ENCODE data around the gene VARS2.
"Not testable (repeated sequence)": the region's sequence is repeated elsewhere in the genome, so short reads cannot be mapped to it uniquely, and the experiment has no call there.

Gene VARS2

GRCh38 chr6:30900863-30901417 lies 13.1 kb upstream of the VARS2 start:
- no peak for DNase-seq

- no peak for DNase-seq
Observed at GRCh38 chr6:30901436-30901835, 12.6 kb upstream of the VARS2 start.

DNA sequence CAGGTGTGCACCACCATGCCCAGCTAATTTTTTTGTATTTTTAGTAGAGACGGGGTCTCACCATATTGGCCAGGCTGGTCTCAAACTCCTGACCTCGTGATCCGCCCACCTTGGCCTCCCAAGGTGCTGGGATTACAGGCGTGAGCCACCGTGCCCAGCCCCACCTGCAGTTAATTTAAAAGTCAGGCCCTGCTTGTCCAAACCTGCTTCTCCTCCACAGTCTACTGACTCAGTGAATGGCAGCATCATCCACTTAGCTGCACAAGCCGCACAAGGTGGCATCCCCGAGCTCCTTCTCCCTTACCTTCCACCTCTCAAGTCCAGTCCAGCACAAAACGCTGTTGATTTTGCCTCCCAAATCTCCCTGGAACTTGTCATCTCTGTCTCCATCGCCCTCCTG lies 11.8 kb upstream of the VARS2 start:
- not testable (repeated sequence) for DNase-seq

DNA sequence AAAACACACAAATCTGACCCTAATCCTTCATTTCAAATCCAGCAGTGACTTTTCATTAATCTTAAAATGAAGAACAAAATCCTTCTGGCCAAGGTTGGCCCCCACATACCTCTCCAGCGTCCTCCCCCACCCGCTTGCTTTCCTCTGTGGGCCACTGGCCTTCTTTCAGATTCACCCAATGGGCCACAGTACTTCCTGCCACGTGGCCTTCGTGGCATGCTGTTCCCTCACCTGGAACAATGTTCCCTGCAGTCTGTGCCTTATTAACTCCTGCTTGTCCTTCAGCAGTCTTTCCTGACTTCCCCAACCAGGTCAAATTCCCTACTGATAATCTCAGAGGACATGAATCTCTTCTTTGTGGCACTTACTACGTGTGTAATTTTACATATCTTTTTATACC lies 11.3 kb upstream of the VARS2 start:
- no peak for DNase-seq

DNA sequence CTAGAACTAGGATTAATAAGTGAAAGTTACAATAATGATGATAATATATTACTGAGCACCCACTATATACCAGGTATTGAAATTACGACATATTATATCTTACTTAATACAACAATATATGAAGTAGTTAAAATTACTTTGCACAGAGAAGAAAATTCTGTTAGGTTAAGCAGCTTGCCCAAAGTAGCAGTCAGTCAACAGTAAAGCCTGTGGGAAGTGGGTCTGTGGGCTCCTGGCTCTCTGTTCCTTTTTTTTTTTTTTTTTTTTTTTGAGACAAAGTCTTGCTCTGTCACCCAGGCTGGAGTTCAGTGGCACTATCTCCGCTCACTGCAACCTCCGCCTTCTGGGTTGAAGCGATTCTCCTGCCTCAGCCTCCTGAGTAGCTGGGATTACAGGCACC lies 10.8 kb upstream of the VARS2 start:
- DNase-seq: no peak

DNA sequence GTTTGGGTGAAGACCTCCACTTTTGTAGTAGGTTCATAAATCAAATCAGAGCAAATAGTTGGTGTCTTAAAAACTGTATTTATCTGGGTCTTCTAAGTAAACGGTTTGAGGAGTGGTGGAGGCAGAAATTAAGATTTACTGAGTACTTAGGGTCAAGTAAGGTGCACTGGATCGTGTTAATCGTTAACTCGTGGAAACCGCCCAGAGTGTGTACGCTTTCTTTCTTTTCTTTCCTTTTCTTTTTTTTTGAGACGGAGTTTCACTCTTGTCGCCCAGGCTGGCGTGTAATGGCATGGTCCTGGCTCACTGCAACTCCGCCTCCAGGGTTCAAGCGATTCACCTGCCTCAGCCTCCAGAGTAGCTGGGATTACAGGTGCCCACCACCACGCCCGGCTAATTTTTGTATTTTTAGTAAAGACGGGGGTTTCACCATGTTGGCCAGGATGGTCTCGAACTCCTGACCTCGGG lies 6.7 kb upstream of the VARS2 start:
- not testable (repeated sequence) for DNase-seq

GRCh38 chr6:30907758-30908591 lies 6.1 kb upstream of the VARS2 start, which contains the start of gene GTF2H4:
Gene GTF2H4 (plus strand): TSS chr6:30908207.
- DNase-seq: peak; percentile 99

DNA sequence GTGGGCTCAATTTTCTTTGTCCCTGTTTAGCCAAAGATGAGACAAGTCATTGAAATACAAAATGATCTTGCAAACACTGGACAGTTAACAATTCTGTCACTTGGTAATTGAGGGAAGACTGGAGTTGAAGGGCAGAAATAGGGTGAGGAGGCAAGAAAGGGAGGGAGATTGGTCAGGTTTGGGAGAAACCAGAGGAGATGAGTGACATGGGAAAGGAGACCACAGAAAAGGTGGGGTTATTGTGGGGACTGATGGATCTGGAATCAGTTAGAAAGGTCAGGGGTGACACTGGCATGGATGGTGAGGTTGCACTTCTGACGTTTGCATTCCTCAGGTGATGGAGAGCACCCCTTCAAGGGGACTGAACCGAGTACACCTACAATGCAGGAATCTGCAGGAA lies 5.3 kb upstream of the VARS2 start:
- no peak for DNase-seq

DNA sequence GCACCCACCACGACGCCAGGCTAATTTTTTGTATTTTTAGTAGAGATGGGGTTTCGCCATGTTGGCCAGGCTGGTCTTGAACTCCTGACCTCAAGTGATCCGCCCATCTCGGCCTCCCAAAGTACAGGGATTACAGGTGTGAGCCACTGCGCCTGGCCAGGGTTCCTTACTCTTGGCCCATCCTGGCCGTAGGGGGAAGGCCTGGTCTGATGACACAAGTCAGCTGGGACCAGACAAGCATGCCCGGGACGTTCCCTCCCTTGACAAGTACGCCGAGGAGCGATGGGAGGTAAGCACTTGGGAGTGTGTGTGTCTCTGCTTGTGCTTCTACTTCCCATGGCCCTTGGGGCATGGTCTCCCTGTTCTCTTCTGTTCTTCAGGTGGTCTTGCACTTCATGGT lies 3.6 kb upstream of the VARS2 start:
- DNase-seq: not testable (repeated sequence)

DNA sequence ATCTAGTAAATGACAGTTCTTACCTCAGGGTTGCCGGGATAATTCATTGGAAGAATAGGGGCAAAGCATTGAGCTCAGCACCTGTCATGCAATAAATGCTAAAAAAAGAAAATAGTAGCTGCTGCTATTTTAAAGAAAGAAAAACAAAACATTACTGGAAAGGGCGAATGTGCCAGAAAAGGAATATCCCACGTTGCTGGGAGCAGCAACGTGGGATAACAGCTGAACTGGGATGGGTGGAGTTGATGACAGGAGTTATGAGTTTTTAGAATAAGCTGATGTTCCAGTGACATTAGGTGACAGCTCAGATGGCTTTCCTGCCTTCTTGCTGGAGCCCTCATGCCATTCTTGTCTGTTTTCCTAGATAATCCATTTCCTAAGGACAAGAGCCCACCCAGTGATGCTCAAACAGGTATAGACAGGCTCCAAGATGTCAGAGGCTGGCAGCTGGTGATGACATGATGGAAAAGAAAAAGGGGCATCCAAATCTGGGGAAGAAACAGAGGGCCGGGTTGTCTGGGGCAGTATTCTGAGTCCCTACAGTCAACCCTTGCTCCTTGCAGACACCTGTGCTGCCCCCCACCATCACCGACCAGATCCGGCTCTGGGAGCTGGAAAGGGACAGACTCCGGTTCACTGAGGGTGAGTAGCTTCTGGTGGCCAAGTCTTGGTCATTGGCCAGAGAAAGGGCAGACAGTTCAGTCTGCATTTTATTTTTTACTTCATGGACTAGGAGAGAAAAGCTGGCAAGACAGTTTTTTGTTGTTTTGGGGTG lies 1.1 kb upstream of the VARS2 start:
- DNase-seq: no peak

DNA sequence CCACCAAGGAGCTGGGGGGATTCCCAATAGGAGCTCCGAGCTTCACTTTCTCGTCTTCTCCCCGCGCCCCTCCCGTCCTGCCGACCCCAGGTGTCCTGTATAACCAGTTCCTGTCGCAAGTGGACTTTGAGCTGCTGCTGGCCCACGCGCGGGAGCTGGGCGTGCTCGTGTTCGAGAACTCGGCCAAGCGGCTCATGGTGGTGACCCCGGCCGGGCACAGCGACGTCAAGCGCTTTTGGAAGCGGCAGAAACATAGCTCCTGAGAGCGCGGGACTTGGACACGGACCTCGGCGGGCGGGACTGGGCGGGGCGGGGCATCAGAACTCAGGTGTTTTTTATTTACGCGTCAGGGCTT lies 340 bp upstream of the VARS2 start:
- no peak for DNase-seq

DNA sequence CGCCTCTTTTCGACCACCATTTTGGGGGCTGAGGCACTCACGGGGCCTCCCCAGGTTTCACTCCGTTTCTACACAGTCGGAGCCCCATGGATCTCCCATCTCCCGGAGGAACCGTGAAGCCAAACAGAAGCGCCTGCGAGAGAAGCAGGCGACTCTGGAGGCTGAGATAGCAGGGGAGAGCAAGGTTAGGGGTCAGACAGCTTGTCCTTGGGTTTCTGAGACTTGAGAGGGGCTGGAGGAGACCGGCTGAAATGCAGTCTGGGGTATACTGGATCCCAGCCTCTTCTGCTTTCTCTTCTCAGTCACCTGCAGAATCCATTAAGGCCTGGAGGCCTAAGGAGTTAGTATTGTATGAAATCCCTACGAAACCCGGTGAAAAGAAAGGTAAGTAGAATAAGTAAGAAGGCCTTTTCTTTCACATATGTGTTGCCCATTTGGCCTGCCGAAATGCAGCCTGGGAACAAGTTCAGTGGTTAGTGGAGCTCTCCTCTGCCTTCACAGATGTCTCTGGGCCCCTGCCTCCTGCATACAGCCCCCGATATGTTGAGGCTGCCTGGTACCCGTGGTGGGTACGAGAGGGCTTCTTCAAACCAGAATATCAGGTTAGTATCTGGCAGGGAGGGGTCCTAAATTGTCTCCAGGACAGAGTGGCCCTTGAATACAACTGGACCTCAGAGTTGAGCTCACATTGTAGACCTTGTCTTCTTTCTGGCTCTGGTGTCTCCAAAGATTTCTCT lies 984 bp downstream of the VARS2 start:
- DNase-seq: no peak

DNA sequence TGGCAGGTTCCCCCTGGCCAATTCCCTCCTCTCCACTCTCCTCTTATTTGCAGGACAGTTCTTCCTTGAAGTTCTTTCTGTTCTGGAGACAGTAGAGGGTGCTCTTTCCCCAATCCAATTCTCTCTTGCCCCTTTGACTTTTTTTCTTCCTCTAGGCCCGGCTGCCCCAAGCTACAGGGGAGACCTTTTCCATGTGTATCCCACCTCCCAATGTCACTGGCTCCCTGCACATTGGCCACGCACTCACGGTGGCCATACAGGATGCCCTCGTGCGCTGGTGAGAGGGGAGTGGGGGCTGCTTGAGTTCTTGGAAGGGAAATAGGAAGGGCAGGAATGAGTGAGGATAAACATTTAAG lies 1.5 kb downstream of the VARS2 start:
- peak; percentile 74 for DNase-seq

- no peak for DNase-seq
Observed at GRCh38 chr6:30917041-30917440, 3.0 kb downstream of the VARS2 start.

GRCh38 chr6:30917487-30917886 lies 3.4 kb downstream of the VARS2 start:
- DNase-seq: no peak

GRCh38 chr6:30918670-30919069 lies 4.6 kb downstream of the VARS2 start:
- DNase-seq: no peak

- no peak for DNase-seq
Observed at GRCh38 chr6:30922447-30922852, 8.4 kb downstream of the VARS2 start.

GRCh38 chr6:30924040-30924627 lies 10.1 kb downstream of the VARS2 start:
- not testable (repeated sequence) for DNase-seq

DNA sequence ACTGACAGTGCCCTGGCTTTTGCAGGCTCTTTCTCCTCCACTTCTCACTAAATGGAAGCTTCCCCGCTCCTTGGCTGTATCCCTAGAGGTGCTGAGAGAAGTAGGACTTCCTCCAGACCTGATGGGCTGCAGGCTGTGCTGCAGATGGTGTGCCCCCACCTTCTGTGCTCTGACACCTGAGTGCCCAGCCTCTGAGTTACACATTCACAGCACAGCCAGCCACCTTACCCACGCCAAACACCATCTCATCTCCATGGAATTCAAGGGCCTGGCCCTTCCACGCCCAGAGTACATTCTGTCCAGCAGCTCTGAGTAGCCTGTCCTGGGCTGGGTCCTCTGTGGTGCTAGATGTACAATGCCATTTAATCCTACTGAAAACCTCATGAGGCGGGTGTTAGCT lies 12.6 kb downstream of the VARS2 start:
- no peak for DNase-seq

DNA sequence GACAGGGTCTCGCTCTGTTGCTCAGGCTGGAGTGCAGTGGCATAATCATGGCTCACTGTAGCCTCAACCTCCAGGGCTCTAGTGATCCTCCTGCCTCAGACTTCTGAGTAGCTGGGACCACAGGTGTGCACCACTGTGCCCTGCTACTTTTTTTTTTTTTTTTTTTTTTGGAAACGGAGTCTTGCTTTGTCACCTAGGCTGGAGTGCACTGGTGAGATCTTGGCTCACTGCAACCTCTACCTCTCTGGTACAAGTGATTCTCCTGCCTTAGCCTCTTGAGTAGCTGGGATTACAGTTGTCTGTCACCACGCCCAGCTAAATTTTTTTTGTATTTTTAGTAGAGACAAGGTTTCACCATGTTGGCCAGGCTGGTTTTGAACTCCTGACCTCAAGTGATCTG lies 13.0 kb downstream of the VARS2 start:
- DNase-seq: not testable (repeated sequence)

- DNase-seq: no peak
Observed at GRCh38 chr6:30928677-30929076, 14.6 kb downstream of the VARS2 start.

DNA sequence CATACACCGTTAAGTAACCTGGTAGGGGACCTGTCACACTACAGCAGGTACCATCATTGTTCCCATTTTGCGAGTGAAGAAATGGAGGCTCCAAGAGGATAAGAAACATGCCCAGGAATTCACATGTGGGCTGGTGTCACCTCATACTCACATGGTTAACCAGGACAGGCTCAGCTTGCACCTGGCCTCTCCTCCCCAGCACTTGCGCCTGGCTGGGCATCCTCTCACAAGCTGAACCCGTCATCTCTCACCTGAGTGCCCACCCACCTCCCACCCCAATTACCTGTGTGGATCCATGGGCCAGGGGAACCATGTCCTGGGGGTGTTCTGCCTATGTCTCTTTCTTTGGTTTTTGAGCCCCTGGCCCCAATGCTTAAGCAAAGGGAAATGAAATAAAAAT lies 16.5 kb downstream of the VARS2 start:
- no peak for DNase-seq

DNA sequence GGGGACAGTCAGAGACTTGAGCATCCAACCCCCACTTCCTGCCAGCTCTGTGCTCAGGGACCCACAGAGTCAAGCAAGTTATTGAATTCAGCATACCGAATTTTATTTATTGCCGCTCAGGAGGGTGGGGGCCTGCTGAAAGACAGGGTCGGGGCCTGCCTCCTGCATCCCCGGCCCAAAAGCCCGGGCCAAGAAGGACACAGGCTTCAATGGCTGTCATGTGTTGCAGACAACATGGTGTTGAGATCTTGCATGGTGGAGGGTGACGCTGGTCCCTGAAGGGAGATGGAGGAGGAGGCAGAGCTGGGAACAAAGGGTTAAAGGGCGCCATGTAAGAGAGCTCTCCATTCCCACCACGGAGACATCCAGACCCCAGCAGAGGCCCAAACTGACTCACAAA lies 17.2 kb downstream of the VARS2 start:
- DNase-seq: no peak
